Central memory CD4-positive, alpha-beta T cell (primary cell): ENCODE measurements around the gene THAP7.
"Not testable (repeated sequence)": the region's sequence is repeated elsewhere in the genome, so short reads cannot be mapped to it uniquely, and the experiment has no call there.

ENCODE experiments used
- DNase-seq: peaks from one replicate; pipeline ENCODE4 v3.0.0; 2022

Gene THAP7

DNA sequence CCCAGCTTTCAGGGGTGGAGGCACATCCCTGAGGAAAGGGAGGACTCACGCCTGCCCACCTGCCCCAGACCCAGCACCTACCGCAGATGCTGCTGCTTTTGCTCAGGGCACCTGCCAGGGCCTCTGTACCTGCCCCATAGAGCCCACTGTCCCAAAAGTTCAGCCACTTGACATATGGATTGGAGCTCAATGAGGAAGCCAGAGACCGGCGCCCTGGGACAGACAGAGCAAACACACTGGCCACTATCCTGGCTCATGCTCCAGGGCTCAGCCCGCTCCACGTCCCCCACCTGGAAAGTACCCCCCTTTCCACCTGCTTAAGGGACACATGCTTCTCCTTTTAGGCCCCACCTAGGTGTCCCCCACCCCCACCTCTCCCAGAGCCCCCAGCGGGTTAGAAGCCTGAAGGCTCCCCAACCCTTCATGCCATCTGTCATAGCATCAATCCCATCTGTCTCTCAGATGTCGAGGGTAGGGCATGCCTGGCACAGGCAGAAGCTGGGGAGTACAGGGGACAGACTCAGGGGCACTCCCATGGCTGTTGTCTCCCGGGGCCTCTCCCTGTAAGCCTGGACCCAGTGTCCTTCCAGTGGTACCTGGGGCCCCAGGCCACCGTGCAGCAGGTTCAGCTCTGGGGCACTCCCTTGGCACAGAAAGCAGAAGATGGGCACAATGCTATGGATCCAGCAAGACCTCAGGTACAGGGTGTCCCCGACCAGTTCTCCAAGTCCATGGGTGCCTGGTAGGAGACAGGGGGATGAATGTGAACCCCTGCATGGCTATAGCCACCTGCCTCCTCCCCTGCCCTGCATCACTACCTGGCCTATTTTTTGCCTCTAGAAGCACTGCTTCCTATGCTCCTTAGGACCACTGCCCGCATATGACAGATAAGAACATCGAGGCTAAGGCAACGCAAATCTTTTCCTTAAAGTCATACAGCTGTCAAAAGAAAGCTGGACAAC lies 10.8 kb upstream of the THAP7 start:
- no peak for DNase-seq

DNA sequence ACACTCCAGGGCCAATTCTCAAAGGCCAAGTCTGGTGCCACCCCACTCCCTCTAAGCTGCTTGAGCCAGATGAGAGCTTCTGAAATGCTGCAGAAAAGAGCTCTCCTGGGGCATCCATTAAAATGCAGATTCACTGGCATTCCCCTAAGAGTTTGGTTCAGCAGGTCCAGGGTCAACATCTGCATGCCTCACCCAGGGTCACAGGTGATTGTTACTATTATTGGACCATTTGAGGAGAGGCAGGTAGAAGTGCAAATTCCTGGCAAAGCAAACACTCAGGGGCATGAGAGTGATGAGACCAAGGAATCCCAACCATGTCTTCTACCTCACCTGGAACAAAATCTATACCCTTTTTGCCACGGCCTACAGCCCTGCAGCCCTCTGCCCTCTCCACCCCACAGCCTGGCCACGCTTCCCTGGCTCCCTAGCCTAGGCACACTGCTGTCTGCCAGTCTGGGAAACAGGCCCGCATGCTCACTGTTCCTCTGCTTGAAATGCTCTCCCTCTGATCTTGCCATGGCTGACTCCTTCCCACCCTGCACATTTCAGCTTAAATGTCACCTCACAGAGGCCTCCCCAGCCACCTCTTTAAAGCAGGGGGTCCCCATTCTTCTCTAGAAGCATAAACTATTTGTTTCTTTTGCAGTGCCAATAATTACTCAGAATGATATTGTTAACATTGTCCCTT lies 8.7 kb upstream of the THAP7 start:
- DNase-seq, result no peak

DNA sequence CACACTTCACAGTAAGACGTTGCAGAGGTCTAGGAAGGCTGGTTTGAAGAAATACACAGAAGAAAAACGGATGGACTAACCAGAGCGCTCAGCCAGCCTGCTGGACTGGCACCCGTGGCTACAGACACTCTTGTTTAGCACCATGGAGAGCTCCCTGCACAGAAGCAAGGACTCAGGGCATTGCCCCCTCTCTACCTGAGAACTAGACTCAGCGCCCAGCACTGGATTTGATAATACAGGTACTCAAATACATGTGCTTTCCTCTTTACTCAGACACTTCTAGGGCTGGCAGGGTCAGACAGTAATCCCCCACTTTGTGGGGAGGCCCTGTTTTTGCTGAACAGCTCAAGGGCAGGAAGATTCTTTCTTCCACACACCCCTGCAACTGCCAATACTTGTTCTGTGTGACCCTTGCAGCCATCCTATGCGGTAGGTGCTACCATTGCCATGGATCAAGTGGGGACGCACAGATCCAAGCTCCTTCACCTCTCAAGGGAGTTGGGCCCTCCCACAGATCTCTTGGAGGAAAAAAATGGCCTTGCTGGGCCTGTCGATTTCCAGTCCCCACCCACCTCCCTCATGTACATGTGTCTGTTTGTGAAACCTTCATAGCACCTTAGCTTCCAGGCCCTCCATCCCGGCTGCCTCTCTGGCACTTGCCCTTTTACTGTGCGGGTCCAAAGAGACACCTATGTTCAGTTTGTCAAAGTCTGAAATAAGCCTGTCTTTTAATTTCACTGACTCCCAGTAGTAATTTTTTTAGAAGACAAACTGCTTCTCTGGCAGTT lies 7.9 kb upstream of the THAP7 start:
- DNase-seq, result no peak

DNA sequence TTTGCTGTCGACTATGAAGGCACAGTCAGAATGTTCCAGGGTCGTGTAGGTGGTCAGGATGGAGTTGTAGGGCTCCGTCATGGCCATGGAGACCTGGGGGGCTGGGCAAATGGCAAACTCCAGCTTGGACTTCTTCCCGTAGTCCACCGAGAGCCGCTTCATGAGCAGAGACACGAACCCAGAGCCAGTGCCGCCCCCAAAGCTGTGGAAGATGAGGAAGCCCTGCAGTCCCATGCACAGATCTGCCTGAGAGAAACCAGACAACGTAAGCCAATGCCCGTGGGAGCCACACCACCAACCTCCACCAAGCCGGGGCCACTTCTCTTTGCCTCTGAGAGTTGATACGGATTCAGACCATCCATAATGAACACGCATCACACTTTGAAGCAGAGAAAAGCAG lies 7.3 kb upstream of the THAP7 start:
- DNase-seq, result not testable (repeated sequence)

DNA sequence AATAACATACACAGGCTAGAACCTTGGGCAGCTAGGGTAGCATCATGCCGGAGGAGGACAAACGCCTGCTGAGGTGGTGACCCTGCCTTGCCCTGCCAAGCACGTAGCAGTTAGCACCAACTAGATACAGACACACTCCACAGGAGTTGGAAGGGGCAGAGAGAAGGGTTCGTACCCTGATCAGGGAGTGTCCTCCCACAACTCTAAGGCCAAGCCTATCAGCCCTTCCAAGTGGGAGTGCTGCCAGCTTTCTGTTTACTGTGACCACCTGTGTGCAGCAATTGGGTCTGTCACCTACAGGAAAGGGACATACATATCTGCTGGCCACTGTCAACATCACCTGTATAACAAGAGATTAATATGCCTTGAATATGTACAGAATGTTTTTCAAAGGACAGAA lies 1.9 kb upstream of the THAP7 start:
- DNase-seq, result no peak

DNA sequence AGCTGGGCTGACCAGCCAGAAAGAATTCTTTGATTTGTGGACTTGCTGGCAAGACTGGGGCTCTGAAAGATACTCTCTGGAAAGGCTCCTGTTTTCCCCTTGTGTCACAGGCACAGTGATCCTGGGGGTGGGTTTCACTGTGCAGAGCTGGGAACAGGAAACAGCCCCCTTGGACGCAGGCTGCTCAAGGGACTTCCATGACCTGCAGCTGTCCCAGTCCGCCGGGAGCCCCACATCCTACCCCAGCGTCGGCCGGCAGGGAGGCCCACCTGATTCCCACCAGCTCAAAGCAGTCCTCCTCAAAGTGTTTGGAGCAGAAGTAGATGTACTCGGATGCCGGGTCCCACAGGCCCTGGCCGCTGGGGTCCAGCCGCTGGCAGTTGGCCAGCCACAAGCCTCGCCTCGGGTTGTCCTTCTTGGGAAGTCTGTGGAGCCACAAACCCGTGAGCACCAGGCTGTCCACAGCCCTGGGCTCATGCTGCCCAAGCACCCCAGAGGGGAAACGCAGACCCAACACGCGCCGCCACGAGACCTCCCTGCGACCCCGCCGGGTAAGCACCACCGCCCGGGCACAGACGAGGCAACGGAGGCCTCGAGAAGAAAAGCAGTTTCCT lies 824 bp downstream of the THAP7 start:
- no peak for DNase-seq

DNA sequence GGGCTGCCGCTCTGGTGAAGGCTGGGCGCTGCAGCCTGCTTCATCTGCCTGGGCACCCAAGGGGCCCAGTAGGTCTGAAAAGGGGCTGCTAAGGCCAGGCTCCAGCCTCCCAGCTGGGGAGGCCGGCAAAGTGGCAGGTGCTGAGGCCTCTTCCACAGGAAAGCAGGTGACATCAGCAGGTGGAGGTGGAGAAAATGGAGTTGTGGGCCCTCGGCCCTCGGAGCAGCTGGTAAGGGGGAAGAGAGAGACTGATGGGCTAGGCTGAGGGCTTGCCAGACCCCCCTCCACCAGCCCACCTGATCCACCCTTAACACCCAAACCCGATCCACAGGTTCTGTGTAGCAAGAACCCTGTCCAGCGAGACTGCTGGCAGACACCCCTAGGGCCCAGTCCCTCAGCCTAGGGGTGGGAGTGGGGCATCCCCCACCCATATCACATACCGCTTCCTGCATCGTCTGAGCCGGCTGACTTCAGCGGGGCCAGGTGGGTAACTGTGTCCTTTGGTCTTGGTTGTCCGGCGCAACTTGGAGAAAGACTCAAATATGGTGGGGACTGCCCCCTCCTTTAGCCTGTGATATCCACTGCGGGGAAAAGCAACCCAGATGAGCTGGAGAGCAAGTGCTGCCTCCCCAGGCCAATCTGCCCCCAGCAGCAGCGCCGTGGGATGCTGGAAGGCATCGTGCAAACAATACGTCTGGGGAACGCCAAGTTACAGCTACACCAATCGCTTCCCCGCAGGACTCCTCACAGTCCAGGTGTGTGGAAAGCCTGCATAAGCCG lies 1.5 kb downstream of the THAP7 start:
- DNase-seq, result no peak

DNA sequence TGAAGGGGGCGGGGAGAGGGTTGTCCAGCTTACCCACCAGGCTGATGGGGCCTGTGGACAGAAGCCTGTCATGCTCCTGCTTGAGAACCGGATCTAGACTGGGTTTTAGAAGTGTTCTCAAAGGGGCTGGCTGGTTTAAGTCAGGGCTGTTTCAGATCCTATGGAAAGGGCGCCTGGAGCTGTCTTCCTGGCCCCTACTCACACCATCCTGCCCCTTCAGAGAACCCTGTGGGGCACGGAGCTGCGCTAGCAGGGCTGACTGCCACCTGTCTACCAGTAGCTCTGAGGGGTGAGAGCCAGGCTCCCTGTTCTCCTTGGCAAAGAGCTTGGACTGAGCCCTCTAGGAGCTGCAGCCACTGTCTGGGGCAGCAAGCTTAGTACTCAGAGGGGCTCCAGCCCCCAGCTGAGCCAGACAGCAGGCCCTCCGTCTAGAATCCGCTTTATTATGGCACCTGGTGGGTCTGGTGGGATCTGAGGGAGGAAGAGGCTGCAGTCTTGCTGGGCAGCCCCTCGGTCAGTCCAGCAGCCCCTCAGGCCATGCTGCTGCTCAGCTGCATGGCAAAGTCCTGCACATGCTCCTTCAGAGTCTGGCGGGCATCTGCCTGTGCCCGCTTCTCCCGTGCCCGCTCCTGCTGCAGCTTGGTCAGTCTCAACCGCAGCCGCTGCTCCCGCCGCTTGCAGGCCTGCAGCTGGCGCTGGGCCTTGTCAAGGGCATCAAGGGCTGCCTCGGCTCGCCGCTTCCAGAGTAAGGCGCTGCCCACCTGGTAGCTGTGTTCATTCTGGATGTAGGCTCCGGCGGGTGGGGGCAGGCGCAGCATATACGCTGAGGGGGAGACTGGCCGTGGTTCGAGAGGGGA lies 2.3 kb downstream of the THAP7 start:
- no peak for DNase-seq

DNA sequence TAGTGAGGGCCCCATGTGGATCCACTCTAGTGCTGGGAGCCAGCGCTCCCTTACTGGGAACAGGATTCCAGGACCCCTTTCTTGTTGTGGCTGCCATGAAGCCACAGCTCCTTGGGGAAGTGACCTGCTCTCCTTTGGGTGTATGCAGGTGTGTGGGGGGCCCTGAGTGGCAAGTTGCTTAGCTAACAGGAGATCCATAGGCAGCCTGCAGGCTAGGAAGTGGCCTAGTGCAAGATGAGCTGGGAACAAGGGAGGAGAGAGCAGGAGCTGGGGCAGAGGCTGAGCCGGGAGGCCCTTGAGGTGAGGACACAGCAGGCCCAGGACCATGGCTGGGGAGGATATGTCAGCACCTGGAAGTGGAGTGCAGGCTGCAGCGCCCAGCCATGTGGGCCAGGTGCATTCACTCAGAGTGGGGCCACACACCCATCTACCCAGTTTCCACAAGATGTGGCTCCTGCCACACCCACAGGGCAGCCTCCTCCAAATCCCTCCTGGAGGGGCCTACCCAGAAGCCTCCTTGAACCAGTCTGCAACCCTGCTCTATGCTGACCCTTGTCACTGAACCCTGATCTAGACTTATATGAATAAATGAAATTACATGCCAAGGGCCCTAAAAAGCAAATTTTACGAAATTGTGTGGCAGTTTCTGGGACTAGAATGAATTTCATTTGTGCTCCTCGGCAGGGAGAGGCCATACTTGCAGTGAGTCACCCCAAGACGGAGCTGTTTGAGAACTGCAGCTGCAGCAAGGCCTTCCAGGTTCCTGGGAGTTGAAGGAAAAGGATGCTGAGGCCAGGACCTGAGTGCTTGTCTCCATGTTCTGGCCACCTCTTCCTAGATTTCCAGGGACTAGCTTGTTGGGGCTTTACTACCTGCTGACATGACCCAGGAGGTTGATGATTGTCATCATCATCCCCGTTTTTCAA lies 3.2 kb downstream of the THAP7 start:
- no peak for DNase-seq

DNA sequence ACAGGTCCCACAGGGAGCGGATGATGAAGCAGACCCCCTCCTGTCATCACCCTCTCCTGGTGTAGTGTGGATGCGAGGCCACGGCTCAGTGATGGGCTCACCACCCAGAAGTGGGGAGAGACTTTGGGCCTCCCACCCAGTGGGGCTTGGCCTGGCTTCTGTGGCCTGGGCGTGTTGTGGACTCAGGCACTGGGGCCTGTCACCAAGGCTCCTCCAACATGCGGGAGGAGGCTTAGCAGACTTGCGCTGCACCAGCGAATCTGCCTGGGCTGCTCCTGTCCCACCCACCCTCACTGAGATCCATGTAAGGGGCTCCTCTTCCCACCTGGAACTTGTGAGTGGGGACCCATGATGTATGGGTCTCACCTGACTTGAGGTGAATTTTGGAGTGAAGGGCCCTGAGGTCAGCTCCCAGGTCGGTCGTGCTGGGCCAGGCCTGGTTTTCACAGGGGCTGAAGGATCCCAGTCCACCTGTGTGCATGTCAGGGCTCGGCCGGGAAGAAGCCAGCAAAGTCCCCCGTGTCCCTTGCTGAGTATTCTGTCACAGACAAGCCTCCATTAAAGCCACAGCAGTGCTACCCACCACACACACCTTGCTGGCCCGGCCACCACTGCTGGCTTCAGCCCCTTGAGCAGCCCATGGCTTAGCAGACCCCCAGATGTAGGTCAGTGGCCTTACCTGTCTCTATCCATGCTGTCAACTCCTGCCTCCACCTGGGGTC lies 4.2 kb downstream of the THAP7 start:
- no peak for DNase-seq

DNA sequence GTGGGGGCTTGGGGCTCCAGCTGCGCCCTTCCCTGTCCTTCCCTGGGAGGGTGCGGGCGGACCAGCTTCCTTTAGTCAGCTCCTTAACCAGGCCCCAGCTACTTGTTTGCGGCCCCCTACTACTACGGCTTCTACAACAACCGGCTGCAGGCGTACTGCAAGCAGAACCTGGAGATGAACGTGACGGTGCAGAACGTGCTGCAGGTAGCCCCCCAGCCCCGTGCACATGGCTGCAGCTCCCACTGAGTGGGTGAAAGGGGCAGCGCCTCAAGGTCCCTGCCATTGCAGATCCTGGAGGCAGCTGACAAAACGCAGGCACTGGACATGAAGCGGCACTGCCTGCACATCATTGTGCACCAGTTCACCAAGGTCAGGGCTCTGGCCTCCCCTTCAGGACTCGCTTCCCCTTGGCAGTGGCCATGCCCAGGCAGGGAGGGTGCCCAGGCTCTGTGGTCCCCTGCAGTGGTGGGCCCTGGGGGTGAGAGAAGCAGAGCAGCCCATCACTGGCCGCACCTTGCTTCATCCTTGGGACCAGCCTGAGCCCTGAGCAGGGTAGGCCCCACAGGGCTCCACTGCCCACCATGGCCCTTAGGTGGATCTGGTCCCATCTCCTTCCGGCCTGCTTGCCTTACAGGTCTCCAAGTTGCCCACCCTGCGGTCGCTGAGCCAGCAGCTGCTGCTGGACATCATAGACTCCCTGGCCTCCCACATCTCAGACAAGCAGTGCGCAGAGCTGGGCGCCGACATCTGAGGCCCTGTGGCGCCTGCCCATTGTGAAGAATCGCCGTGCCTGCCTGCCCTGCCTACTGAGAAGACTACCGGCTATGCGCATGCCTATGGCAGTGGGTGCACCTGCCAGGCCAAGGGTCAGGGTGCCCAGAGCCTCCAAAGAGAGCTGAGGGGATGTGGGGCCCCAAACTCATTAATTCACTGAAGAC lies 5.1 kb downstream of the THAP7 start:
- no peak for DNase-seq

DNA sequence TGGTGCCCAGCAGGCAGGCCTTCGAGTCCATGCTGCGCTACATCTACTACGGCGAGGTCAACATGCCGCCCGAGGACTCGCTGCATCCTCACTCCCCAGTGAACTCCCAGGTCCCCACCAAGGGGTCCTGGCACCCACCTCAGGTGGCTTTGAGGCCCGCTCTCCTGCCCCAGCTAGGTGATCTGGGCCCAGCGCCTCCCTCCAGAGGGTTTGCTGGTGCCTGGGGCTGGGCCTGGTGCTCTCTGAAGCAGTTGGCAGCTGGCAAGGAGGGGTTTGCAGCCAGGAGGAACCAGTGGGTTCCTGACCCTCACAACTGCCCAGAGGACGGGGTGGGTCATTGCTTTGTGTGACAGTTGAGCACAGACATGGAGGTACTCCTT lies 5.9 kb downstream of the THAP7 start:
- DNase-seq, result no peak

DNA sequence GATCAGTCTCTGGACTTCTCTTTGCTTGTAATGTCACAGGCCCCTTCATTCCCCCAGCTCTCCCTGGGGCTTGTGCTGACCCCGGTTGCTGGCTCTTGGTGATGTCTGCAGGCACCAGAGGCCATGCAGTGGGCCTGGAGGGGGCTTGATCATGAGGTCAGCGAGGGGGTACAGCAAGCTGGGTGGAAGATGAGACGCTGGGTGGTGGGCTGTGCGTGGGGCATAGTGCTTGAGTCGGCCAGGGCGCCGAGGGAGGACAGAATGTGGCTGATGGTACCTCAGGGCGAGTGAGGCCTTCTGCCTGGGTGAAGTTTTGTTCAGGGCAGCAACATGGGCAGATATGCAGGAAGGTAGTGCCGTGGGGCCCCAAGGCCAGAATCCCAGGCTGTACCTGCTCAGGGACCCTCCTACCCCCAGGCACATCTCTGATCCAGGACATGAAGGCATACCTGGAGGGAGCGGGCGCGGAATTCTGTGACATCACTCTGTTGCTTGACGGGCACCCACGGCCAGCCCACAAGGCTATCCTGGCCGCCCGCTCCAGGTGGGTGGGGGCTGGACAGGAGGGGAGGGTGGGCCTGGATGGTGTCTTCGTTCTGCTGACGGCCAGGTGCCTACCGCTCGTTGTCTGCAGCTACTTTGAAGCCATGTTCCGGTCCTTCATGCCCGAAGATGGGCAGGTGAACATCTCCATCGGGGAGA lies 6.4 kb downstream of the THAP7 start:
- DNase-seq, result no peak

DNA sequence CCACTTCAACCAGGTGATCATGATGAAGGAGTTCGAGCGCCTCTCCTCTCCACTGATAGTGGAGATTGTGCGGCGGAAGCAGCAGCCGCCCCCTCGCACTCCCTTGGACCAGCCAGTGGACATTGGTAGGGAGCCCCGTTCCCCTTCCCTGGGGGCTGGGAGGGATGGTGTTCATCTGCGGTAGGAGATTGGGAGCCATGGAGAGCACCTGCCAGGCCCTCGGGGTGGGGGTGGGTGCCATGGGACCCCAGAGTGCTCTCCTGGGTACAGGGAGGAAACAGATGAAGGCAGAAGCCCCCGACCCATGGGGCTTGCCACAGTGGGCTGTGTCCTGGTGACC lies 7.0 kb downstream of the THAP7 start:
- DNase-seq, result no peak

DNA sequence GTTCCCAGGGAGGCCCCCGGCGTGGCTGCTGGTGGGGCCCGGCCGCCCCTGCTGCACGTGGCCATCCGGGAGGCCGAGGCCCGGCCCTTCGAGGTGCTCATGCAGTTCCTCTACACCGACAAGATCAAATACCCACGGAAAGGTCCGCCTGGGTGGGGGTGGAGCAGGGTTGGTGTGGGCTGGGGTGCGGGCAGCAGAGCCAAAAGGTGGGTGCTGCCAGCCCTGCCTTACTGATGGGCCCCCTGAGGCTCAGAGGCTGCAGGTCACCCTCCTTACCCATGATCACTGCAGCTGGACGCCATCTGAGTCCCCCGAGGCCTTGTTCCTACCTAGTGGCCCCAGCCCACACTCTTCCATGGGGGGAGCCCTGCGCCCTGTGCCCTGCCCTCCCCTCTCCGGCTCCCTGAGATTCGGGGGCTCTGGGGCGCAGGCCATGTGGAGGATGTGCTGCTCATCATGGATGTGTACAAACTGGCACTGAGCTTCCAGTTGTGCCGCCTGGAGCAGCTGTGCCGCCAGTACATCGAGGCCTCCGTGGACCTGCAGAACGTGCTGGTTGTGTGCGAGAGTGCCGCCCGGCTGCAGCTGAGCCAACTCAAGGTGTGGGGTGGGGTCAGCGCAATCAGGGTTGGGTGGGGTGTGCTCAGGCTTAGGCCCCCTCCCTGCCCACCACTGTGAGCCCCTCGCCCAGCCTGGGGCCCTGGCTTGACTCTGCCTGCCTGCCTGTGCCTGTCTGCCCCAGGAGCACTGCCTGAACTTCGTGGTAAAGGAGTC lies 7.6 kb downstream of the THAP7 start:
- DNase-seq, result no peak

DNA sequence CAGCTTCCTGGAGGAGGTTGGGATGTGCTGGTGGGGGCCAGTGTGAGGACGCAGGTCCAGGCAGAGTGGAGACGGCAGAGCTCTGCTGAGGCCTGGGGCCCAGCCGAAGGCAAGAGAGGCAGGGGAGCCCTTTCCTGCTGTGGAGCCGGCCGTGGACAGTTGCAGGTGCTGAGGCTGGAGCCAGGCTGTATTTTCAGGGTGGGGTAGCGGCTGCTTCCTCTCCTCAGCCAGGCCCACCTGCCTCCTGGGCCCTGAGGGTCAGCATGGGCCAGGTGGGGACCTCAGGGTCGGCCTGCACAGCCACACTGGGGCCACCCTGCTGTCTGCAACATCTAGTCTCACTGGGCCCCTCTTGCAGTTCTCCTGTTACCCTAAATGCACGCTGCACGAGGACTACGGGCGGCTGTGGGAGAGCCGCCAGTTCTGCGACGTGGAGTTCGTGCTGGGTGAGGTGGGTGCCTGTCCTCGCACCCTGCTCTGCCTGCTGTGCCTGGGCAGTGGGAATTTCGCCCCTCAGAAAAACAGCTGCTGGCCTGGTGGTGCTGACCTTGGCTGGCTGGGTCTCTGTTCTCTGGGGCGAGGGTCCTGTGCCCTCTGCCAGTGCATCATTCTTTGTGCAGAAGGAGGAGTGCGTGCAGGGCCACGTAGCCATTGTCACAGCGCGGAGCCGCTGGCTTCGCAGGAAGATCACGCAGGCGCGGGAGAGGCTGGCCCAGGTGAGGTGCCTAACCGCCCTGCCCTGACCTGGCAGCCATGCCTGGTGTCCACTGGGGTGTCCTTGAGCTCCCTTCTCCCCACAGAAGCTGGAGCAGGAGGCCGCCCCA lies 8.4 kb downstream of the THAP7 start:
- DNase-seq, result no peak
